HG03565 (cell line): ENCODE results near the gene KLHL42.

ENCODE experiments used
- ATAC-seq: cut with Tn5 transposase; IDR thresholded peaks from one replicate; pipeline ENCODE4 v1.9.1; 2021; ENCODE audit warnings: mild to moderate bottlenecking, moderate library complexity; ENCODE audit not compliant: unreplicated experiment

The KLHL42 gene

GRCh38 chr12:27780612-27781408 lies 777 bp downstream of the KLHL42 start:
- ATAC-seq = peak; percentile 19

- ATAC-seq = no peak
Observed at GRCh38 chr12:27781680-27782079, 1.6 kb downstream of the KLHL42 start.

DNA sequence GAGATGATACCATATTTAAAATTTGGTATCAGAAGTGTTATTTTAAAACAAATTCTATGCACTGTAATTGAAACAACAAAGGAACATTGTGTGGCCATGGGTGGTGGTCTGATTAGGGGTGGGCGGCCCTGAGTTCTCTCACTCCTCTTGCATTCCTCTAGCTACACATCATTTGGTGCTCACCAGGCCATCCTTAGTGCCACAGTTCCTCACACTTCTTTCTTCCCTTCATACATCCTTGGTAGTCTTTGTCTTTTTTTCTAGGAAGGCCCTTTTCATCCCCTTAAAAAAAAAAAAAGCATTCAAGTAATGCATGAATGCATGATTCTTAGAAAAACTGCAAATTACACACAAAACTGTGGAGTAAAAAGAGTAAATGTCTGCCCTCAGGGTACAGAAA lies 2.4 kb downstream of the KLHL42 start:
- ATAC-seq = no peak

- ATAC-seq = no peak
Observed at GRCh38 chr12:27785882-27786570, 6.0 kb downstream of the KLHL42 start.

DNA sequence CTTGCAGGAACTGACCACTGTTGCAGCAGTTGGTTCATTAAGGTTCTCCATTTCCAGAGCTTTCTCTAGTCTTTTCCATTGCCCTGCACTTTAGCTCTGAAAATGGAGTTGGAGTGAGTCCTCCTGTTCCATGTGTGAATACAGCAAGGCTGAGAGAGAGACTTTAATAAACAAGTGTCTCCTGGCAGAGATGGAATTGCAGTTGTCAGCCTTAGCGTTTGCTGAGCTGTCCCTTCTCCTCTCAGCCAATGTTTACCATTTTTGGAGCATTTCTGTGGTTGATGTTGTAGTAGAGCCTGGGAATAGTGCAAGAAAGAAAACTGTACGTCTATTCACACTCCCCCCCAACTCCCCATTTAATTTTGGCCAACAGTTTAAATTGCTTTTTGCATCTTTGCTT lies 7.5 kb downstream of the KLHL42 start:
- ATAC-seq = no peak

DNA sequence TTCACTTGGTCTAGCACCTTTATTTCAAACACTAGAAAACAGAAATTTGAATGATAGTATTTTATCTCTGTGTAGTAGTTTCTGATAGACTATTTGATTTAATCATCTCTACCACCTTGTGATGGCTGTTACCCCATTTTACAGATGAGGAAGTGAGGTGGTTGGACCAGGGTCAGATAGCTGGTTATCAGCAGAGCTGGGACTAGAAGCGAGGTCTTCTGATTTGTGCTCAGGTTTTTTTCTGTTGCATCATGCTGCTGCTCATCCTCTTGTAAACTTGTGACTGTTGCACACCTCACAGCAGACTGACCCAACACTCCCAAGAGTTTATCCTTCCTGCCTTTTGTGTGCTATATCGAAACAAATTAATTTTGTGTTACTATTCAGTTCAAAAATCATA lies 10.1 kb downstream of the KLHL42 start:
- ATAC-seq = no peak

GRCh38 chr12:27794818-27795584 lies 15.0 kb downstream of the KLHL42 start:
- no peak for ATAC-seq

GRCh38 chr12:27796128-27796527 lies 16.1 kb downstream of the KLHL42 start:
- no peak for ATAC-seq

DNA sequence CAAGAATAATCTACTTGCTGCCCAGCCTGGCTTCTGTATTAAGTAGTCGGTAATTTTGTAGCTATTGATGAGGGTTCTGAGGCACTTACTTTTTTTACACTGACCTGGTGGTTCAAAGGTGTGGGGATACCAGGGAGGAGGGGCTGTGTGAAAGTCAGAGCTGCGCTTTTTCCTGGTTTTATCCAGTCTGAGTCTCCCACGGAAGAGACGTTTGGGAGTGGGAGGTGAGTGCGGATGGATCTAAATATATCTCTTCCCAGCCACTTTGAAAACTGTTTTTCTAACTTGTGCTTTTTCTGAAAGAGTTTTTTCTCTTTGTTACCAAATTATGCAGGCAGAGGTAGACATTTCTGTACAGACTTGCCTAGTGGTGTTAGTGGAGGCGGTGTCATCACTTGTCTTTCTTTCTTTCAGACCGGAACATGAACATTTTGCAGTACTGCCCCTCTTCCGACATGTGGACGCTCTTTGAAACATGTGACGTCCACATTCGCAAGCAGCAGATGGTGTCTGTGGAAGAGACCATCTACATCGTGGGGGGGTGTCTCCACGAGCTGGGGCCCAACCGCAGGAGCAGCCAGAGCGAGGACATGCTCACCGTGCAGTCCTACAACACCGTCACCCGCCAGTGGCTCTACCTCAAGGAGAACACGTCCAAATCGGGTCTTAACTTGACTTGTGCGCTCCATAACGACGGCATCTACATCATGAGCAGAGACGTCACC lies 17.4 kb downstream of the KLHL42 start:
- ATAC-seq = no peak

- ATAC-seq = no peak
Observed at GRCh38 chr12:27800819-27801218, 20.8 kb downstream of the KLHL42 start.

DNA sequence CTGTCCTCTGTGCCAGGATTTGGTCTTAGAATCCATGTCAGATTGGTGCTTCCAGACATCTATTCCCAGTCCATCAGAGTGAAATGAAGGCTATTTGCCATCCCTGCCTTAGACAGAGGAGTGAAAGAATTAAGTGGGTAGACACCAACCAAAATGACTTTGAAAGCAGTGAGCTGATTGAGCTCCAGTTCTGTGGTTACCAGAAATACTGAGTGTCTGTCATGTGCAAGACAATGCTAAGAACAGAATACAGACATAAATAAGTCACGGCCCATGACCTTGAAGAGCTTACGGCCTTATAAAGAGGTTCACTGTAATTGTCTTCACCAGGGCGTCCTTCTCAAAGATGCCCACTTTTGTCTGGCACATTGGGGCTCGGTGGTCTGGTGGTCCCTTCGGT lies 21.6 kb downstream of the KLHL42 start:
- no peak for ATAC-seq

GRCh38 chr12:27802511-27802910 lies 22.5 kb downstream of the KLHL42 start:
- ATAC-seq = no peak

DNA sequence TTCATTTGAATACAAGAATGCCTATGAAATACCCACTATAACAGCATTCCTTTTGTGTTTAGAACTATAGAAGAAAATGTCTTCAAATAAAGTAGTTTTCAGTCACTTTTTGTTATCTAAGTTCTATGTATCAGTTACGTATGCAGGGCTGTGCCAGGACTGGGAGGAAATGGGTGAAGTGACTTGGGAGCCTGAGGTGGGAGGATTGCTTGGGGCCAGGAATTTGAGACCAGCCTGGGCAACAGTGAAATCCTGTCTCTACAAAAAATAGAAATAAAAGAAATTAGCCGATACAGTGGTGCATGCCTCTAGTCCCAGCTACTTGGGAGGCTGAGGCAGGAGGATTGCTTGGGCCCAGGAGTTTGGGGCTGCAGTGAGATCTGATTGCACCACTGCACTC lies 22.9 kb downstream of the KLHL42 start:
- ATAC-seq = no peak

GRCh38 chr12:27805238-27805637 lies 25.2 kb downstream of the KLHL42 start:
- ATAC-seq = no peak

DNA sequence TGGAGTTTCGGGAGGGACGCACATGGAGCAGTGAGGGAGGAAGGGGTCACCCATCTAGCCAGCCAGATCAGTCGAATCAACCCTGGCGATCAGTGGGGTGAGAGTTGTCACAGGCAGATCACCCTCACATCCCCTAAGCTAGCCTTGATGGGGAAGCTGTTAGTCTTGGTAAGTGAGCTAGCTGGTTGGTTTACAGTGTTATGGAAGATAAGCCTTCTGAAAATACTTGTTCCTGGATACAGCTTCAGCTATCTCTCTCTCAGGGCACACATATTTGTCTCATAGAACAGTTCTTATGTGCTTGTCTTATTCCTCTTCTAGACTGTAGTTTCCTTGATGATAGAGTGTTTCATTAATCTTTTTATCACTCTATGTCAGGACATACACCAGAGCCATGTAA lies 26.2 kb downstream of the KLHL42 start:
- no peak for ATAC-seq

- no peak for ATAC-seq
Observed at GRCh38 chr12:27807063-27807703, 27.1 kb downstream of the KLHL42 start.

DNA sequence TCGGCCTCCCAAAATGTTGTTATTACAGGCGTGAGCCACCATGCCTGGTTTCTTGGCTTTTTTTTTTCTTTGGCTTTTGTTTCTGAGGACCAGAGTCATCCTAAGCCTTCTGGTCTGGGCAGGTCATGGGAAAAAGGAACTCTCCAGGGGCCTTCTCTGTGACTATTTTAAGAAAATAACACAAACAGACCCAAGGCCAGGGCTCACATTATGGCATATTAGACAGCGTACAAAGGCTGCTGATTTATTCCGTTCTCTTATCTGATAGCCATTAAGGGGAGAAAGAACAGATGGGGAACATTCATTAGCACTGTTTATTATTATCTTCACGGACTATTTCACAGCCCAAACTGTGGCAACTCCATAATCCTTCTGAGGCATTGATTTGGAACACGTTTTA lies 28.8 kb downstream of the KLHL42 start:
- ATAC-seq = no peak

GRCh38 chr12:27810756-27811155 lies 30.7 kb downstream of the KLHL42 start:
- no peak for ATAC-seq

GRCh38 chr12:27812502-27812901 lies 32.5 kb downstream of the KLHL42 start:
- no peak for ATAC-seq

GRCh38 chr12:27814411-27814810 lies 34.4 kb downstream of the KLHL42 start:
- no peak for ATAC-seq
